Upper lobe of left lung (tissue), 4 donors: Measurements from ENCODE around the gene ATP6V0B.

ENCODE experiments used
- EP300 ChIP-seq, 4 donors: sonication (generic); formaldehyde crosslinking; IDR thresholded peaks; one replicate each; pipeline ENCODE4 v1.5.1; 2017; ENCODE audit warnings: antibody characterized with exemption in 4 of 4, control low read depth in 2 of 4
- POLR2A ChIP-seq, 4 donors: fragments of 450-650 bp; IDR thresholded peaks; one replicate each; pipeline ENCODE4 v1.5.1; 2016 to 2017; ENCODE audit warnings: antibody characterized with exemption in 4 of 4, mild to moderate bottlenecking in 2 of 4
- POLR2AphosphoS5 ChIP-seq, 2 donors: sonication (generic); formaldehyde crosslinking; IDR thresholded peaks; one replicate each; pipeline ENCODE4 v1.5.1; 2017; ENCODE audit warnings: antibody characterized with exemption in 2 of 2
- TF ChIP-seq, protein P1 (sequence below), 6 experiments: fragments of 450-650 bp in 4 of 6; fragments of 200-600 bp in 2 of 6; sonication (generic) in 2 of 6; IDR thresholded peaks; one replicate each; pipeline ENCODE4 v1.5.1; 2016 to 2019; ENCODE audit warnings: antibody characterized with exemption in 6 of 6

DNA sequence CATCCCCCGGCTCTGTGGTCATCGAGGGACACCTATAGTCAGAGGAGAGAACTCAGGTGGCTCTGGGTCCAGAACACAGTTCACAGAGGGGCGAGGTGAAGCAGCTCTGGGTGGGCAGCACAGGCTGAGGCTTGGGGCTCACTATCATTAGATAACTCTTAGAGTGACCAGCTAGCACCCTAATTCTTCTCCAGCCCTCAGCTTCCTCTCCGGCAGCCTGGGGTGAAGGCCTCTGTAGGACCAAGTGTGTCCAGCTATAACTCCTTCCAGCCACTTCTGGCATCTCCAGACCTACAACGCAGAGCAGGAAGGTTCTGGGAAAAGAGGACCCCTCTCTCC is 39.8 kb upstream of the ATP6V0B start:
- TF ChIP-seq, protein P1, sequence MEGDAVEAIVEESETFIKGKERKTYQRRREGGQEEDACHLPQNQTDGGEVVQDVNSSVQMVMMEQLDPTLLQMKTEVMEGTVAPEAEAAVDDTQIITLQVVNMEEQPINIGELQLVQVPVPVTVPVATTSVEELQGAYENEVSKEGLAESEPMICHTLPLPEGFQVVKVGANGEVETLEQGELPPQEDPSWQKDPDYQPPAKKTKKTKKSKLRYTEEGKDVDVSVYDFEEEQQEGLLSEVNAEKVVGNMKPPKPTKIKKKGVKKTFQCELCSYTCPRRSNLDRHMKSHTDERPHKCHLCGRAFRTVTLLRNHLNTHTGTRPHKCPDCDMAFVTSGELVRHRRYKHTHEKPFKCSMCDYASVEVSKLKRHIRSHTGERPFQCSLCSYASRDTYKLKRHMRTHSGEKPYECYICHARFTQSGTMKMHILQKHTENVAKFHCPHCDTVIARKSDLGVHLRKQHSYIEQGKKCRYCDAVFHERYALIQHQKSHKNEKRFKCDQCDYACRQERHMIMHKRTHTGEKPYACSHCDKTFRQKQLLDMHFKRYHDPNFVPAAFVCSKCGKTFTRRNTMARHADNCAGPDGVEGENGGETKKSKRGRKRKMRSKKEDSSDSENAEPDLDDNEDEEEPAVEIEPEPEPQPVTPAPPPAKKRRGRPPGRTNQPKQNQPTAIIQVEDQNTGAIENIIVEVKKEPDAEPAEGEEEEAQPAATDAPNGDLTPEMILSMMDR (IDR thresholded peaks at IDR 0.05) = no peak
- TF ChIP-seq POLR2A (IDR thresholded peaks at IDR 0.05) (no peak), POLR2AphosphoS5 (IDR thresholded peaks at IDR 0.05) (no peak), EP300 (IDR thresholded peaks at IDR 0.05) (no peak)
